GM12872 (cell line): ENCODE data around the gene CYREN.

Experiments
- CTCF ChIP-seq: IDR thresholded peaks from 3 replicates; pipeline ENCODE4 v1.5.1; 2011; ENCODE audit warnings: low read depth, mild to moderate bottlenecking, low read length, moderate library complexity; ENCODE audit not compliant: insufficient read depth

Gene CYREN

GRCh38 chr7:135164357-135165061, 6.0 kb downstream of the CYREN start:
- TF ChIP-seq CTCF, result no peak

GRCh38 chr7:135162382-135163001, 8.0 kb downstream of the CYREN start:
- no peak for TF ChIP-seq CTCF

GRCh38 chr7:135161669-135162068, 8.8 kb downstream of the CYREN start:
- no peak for TF ChIP-seq CTCF

- peak; percentile 34; the same call in 1 of the 3 replicates for TF ChIP-seq CTCF
Observed at GRCh38 chr7:135160858-135161653, 9.5 kb downstream of the CYREN start.

GRCh38 chr7:135160098-135160857, 10.2 kb downstream of the CYREN start:
- TF ChIP-seq CTCF, result no peak

GRCh38 chr7:135159359-135160085, 11.0 kb downstream of the CYREN start:
- no peak for TF ChIP-seq CTCF
